ENCODE measurements around the gene GJC1.

Gene GJC1

GRCh38 chr17:44775838-44776621 is 54.1 kb downstream of the GJC1 start:
- peak; percentile 47 for DNase-seq

DNA sequence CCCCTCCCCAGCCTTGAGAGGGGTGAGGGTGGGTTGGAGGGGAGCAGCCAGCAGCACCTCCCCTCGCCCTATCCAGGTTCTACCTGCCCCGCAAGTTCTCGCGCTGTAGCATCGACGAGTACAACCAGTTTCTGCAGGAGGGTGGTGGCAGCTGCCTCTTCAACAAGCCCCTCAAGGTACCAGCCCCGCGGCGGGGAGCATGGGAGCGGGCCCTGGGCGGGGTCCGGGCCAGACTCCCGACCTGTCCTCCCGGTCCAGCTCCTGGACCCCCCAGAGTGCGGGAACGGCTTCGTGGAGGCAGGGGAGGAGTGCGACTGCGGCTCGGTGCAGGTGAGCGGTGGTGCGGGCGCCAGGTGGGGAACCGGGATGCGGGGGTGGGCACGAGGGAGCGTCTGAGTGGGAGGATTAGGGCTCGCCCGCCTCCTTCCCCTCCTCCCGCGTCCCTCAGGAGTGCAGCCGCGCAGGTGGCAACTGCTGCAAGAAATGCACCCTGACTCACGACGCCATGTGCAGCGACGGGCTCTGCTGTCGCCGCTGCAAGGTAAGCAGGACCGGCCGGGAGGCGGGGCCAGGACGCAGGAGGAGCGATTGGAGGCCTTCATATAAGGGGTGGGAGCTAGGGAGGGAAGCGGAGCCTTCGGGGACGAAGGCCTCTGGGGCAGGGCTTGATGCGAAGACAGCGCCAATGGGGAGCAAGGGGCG is 54.8 kb downstream of the GJC1 start:
- peak; percentile 98 for DNase-seq

GRCh38 chr17:44774271-44775135 is 55.6 kb downstream of the GJC1 start:
- DNase-seq: peak; percentile 78

DNA sequence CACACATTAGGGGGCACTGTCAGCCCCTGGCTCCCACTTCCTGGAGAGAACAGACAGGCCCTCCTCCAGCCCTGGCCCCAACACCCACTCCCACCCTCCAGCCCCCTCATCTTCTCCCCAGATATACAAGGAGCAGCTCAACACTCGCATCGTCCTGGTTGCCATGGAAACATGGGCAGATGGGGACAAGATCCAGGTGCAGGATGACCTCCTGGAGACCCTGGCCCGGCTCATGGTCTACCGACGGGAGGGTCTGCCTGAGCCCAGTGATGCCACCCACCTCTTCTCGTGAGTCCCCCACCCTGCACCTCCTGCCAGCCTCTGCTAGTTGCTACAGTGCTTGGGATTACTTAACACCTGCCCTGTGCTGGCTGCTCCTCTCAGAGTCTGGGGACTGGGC is 56.9 kb downstream of the GJC1 start:
- no peak for DNase-seq

GRCh38 chr17:44772308-44773045 is 57.6 kb downstream of the GJC1 start:
- no peak for DNase-seq

- no peak for DNase-seq
Observed at GRCh38 chr17:44770166-44770925, 59.7 kb downstream of the GJC1 start.

DNA sequence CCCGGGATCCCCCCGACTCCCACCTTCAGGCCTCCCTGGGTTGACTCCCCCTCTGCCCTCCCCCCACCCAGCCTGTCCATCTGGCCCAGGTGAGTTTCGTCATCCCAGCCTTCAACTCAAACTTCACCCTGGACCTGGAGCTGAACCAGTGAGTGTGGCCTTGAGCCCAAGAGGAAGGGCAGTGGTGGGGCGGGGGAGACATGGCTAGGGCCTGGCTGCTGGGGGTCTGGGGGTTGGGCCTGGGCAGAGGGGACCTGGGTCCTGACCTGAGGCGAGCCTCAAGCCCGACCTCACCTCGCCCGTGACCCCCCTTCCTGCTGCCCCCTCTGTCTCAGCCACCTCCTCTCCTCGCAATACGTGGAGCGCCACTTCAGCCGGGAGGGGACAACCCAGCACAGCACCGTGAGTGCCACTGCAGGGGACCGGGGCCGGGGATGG is 60.4 kb downstream of the GJC1 start:
- DNase-seq: no peak

DNA sequence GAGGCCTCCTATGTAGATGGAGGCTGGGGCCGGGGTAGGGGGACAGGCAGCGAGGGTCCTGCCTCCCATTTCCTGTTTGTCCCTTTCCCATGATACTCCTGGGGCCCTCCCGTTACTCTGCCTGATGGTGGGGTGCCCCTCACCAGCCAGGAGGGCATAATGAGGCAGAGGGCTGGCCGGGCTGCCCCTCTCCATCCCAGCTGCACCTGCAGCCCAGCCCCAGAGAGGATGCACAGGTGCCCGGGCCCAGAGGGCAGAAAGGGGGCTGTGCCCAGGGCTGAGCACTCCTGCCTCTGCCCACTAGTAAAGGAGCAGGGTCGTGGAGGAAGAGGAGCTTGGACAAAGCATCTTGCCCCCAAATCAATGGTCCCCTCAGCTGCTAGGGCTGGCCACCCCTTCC is 60.9 kb downstream of the GJC1 start:
- no peak for DNase-seq

DNA sequence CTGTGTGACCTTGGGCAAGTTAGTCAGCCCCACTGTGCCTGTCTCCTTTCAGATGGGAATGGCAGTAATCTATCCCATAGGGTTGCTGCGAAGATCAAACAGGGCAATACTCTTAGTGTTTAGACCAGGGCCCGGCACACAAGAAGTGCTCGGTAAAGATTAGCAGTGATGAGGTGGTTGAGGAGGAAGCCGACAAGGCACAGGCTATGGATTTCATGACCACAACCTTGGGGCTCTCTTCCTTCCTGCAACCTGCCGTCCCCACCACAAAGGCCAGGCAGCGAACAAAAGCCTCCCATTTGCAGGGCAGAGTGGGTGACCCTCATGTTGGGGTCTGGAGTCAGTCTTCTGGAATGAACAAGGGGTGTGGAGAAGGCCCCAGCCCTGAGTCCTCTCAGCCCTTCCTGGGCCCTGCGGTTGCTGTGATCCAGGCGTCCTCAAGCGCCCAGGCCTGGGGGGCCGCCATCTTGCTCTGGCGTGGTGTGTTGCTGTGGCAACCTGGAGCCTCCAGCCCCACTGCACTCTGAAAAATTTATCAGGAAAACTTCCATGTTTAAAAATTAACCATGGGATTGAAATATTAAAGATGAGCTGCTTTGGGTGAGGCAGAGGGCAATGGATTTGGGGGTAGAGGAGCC is 61.5 kb downstream of the GJC1 start:
- DNase-seq: no peak

GRCh38 chr17:44767493-44767892 is 62.6 kb downstream of the GJC1 start:
- DNase-seq: no peak

DNA sequence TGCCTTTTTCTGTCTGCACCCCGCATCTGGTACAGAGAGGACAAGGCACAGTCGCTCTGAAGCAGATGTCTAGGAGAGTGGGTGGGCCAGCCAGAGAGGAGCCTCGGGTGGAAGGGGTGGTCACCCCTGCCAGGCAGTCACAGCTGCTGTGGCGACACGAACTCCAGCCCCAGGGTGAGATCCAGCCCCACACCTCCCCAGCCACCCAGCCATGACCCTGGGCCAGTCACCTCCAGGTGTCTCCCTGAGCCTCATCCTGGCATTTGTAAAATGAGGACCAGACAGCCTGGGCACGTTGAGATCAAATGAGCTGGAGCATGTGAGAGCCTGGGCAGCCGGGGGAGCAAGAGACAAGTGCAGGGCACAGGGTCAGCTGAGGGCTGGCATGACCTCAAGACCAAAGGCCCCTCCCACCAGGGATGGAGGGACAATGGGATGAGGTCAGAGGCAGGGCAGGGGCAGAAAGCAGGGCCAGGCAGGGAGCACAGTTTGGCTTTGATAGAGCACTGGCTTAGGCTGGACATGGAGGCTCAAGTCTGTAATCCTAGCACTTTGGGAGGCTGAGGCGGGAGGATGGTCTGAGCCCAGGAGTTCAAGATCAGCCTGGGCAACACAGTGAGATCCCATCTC is 63.6 kb downstream of the GJC1 start:
- no peak for DNase-seq

GRCh38 chr17:44765965-44766364 is 64.1 kb downstream of the GJC1 start:
- no peak for DNase-seq

DNA sequence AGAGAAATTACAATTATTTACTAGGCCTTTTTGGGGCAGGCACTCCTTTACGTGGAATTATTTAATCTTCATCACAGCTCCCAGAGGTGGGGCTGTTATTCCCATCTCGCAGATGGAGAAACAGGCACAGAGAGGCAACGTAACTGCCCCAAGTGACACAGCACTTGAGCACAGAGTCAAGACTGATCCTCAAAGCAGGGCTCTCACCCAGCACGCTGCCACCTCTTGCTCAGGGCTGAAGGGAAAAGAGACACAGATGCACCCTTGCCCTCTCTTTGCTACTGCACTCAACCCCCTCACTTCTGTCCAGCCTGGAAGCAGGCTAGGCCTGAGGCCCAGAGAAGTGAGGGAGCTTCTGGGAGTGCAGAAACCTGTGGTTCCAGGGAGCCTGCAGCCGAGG is 66.9 kb downstream of the GJC1 start:
- DNase-seq: no peak

DNA sequence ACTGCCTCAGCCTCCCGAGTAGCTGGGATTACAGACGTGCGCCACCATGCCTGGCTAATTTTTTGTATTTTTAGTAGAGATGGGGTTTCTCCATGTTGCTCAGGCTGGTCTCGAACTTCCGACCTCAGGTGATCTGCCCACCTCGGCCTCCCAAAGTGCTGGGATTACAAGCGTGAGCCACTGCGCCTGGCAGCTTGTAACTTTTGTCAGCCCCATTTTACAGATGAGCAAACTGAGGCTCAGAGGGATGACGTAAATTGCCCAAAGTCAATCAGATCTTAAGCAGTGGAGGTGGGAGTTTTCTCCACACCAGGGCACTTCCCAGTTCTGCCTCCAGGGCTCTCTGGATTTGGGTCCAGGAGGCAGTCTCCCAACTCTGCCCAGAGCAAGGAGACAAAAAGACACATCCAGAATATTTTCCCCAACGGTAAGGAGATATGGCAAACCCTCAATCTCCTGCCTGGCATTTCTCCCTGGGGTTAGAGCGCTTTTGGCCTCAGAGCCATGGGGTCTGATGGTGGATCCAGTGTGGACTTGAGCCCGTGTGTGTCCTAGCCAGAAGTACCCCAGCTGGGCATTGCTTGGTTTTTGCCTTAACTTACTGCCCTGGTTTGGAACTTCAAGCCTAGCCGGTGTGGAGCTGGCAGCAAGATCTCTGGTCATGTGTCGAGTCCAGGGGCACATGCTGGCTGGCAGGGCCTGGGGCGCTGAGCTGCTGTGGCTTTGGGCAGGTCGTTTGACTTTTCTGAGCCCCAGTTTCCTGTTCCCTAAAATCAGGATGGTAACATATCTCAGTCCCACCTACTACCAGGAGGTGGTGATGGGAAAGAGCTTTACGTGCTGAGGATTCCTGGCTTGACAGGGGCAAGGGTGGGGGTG is 67.9 kb downstream of the GJC1 start:
- DNase-seq: no peak

DNA sequence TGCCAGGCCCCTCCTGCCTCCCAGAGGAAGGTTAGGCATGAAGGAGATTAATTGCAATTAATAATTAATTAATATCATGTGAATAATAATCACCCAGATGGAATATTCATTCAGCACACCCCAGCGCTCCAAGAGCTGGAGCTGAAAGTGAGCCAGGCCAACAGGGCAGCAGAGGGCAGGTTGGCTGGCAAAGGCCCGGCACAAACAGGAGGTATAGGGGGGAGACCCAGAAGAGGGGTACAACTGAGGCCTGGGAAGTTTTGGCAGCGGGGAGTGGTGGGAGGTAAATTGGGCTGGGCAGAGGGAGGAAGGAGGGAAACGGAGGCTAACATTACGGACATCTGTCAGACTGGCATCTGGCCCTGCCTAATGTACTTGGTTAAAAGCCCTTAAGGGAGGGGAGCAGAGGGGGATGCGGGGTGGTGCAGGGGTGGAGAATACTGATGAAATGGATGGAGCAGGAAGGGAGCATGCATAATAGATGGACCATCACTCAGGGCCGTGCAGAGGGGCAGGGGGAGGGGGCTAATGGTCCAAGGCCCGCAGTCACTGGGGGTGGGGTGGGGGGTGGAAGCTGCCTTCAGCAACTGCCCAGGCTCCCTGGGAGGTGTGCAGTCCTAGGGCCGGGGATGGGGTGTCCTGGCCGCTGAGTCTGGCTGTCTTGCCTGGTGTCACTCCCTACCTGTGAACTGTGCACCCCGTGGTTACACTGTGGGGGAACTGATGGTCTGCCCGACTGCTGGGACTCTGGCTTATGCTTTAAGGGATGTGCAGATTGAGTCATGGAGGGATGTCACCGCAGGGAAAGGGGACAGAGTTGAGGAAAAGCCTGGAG is 69.4 kb downstream of the GJC1 start:
- no peak for DNase-seq

- DNase-seq: no peak
Observed at GRCh38 chr17:44759916-44760243, 70.2 kb downstream of the GJC1 start.

GRCh38 chr17:44759086-44759915 is 70.8 kb downstream of the GJC1 start:
- no peak for DNase-seq

GRCh38 chr17:44758414-44759085 is 71.5 kb downstream of the GJC1 start, which contains the start of gene ADAM11:
Gene ADAM11 (plus strand): TSS chr17:44758988. CDS start chr17:44759200, 212 bp downstream.
- no peak for DNase-seq

Data from COR-L47 (cell line).